ENCODE results near the gene GRID2. TPM values are rescaled to one million over a fixed set of nuclear protein-coding genes. Genes with fewer than 3 reads are reported as not detected.

The GRID2 gene
- total RNA-seq, 4 donors from 2014 or later, result not detected

- no peak for TF ChIP-seq CTCF (IDR thresholded peaks at IDR 0.05; ENCODE audit: low read depth)
Observed at GRCh38 chr4:93261207-93261606, 957.4 kb downstream of the GRID2 start.

- no peak for TF ChIP-seq CTCF (IDR thresholded peaks at IDR 0.05; ENCODE audit: low read depth)
Observed at GRCh38 chr4:93263166-93263565, 959.4 kb downstream of the GRID2 start.

- TF ChIP-seq CTCF (IDR thresholded peaks at IDR 0.05; ENCODE audit: low read depth), result no peak
Observed at GRCh38 chr4:93267747-93268146, 964.0 kb downstream of the GRID2 start.

- no peak for TF ChIP-seq CTCF (IDR thresholded peaks at IDR 0.05; ENCODE audit: low read depth)
Observed at GRCh38 chr4:93285346-93285745, 981.6 kb downstream of the GRID2 start.

GRCh38 chr4:93289241-93289640 is 985.5 kb downstream of the GRID2 start:
- TF ChIP-seq CTCF (IDR thresholded peaks at IDR 0.05; ENCODE audit: low read depth), result no peak

- no peak for TF ChIP-seq CTCF (IDR thresholded peaks at IDR 0.05; ENCODE audit: low read depth)
Observed at GRCh38 chr4:93289831-93290230, 986.1 kb downstream of the GRID2 start.

GRCh38 chr4:93299118-93299517 is 995.4 kb downstream of the GRID2 start:
- TF ChIP-seq CTCF (IDR thresholded peaks at IDR 0.05; ENCODE audit: low read depth), result no peak
